ENCODE results near the gene NPW.
A peak's percentile ranks its signal among the peaks of the same experiment; 100 is the strongest.

The NPW gene

GRCh38 chr16:2043667-2044451 lies 24.3 kb downstream of the NPW start:
- DNase-seq (ENCODE audit: low read depth, low spot score), result no peak
- H3K27ac ChIP-seq, result no peak overlapping the region

- H3K27ac ChIP-seq, result no peak overlapping the region
- DNase-seq (ENCODE audit: low read depth, low spot score), result no peak
Observed at GRCh38 chr16:2044541-2044940, 25.0 kb downstream of the NPW start.

- no peak for DNase-seq (ENCODE audit: low read depth, low spot score)
- H3K27ac ChIP-seq, result no peak overlapping the region
Observed at GRCh38 chr16:2045965-2046892, 26.6 kb downstream of the NPW start.

GRCh38 chr16:2046893-2047329 lies 27.3 kb downstream of the NPW start:
- no peak for DNase-seq (ENCODE audit: low read depth, low spot score)
- H3K27ac ChIP-seq, result no peak overlapping the region

GRCh38 chr16:2047330-2048115 lies 27.9 kb downstream of the NPW start, which contains the start of the genes NTHL1 and TSC2:
Gene NTHL1 (minus strand): TSS chr16:2047834. CDS start chr16:2047823, 11 bp downstream.
Gene TSC2 (plus strand): TSS chr16:2047985. CDS start chr16:2048616, 631 bp downstream.
- H3K27ac ChIP-seq, result no peak within 1 kb of the TSS

GRCh38 chr16:2048116-2048543 lies 28.5 kb downstream of the NPW start:
- no peak overlapping the region for H3K27ac ChIP-seq
- no peak for DNase-seq (ENCODE audit: low read depth, low spot score)

More at GRCh38 chr16:2047330-2048115, 27.9 kb downstream of the NPW start, which contains the start of the genes NTHL1 and TSC2:
- DNase-seq (ENCODE audit: low read depth, low spot score), result peak; percentile 75

- H3K27ac ChIP-seq, result no peak overlapping the region
- DNase-seq (ENCODE audit: low read depth, low spot score), result no peak
Observed at GRCh38 chr16:2053211-2053610, 33.6 kb downstream of the NPW start.

- no peak for DNase-seq (ENCODE audit: low read depth, low spot score)
- no peak overlapping the region for H3K27ac ChIP-seq
Observed at GRCh38 chr16:2053897-2054296, 34.3 kb downstream of the NPW start.

GRCh38 chr16:2054543-2055245 lies 35.1 kb downstream of the NPW start:
- no peak overlapping the region for H3K27ac ChIP-seq

GRCh38 chr16:2056077-2056476 lies 36.5 kb downstream of the NPW start:
- DNase-seq (ENCODE audit: low read depth, low spot score), result no peak
- H3K27ac ChIP-seq, result no peak overlapping the region

More at GRCh38 chr16:2054543-2055245, 35.1 kb downstream of the NPW start:
- DNase-seq (ENCODE audit: low read depth, low spot score), result no peak

- no peak for DNase-seq (ENCODE audit: low read depth, low spot score)
- no peak overlapping the region for H3K27ac ChIP-seq
Observed at GRCh38 chr16:2056681-2057407, 37.3 kb downstream of the NPW start.

GRCh38 chr16:2057438-2057837 lies 37.9 kb downstream of the NPW start:
- DNase-seq (ENCODE audit: low read depth, low spot score), result no peak
- no peak overlapping the region for H3K27ac ChIP-seq

GRCh38 chr16:2058420-2058819 lies 38.8 kb downstream of the NPW start:
- H3K27ac ChIP-seq, result no peak overlapping the region
- no peak for DNase-seq (ENCODE audit: low read depth, low spot score)

GRCh38 chr16:2058872-2059271 lies 39.3 kb downstream of the NPW start:
- no peak for DNase-seq (ENCODE audit: low read depth, low spot score)
- no peak overlapping the region for H3K27ac ChIP-seq

- no peak overlapping the region for H3K27ac ChIP-seq
- DNase-seq (ENCODE audit: low read depth, low spot score), result no peak
Observed at GRCh38 chr16:2060346-2060745, 40.8 kb downstream of the NPW start.

- DNase-seq (ENCODE audit: low read depth, low spot score), result no peak
- no peak overlapping the region for H3K27ac ChIP-seq
Observed at GRCh38 chr16:2061023-2061422, 41.4 kb downstream of the NPW start.

GRCh38 chr16:2061526-2061925 lies 41.9 kb downstream of the NPW start:
- DNase-seq (ENCODE audit: low read depth, low spot score), result no peak
- no peak overlapping the region for H3K27ac ChIP-seq

- H3K27ac ChIP-seq, result no peak overlapping the region
- DNase-seq (ENCODE audit: low read depth, low spot score), result no peak
Observed at GRCh38 chr16:2062801-2063200, 43.2 kb downstream of the NPW start.

GRCh38 chr16:2063861-2064260 lies 44.3 kb downstream of the NPW start:
- no peak overlapping the region for H3K27ac ChIP-seq
- no peak for DNase-seq (ENCODE audit: low read depth, low spot score)

Measured in epithelial cell of prostate (primary cell).